ENCODE data around the gene TRAF3IP3. TPM values are rescaled to one million over a fixed set of nuclear protein-coding genes. Genes with fewer than 3 reads are reported as not detected.
A peak's percentile ranks its signal among the peaks of the same experiment; 100 is the strongest.

TRAF3IP3 gene
- polyA plus RNA-seq, 1 of the 3 experiments (the other 2 are of a cell fraction), result 0.31 TPM

- H3K79me2 ChIP-seq (ENCODE audit: insufficient read depth), result no peaks in the 10 kb centered on the region
- H3F3A ChIP-seq (replicated peaks; ENCODE audit: insufficient read depth), result peaks cover 40% of the 10 kb centered on the region
- TF ChIP-seq MXI1 (IDR thresholded peaks at IDR 0.05; ENCODE audit: low read depth, low read length) (no peak), FOSL2 (IDR thresholded peaks at IDR 0.05; ENCODE audit: borderline replicate concordance, low read depth) (no peak), GATA2 (CRISPR knock-in tag; IDR thresholded peaks at IDR 0.05) (no peak), JUND (IDR thresholded peaks at IDR 0.05) (no peak), GABPA (IDR thresholded peaks at IDR 0.05; ENCODE audit: low read depth) (no peak), FOXJ3 (CRISPR knock-in tag; IDR thresholded peaks at IDR 0.05) (no peak), IRF3 (IDR thresholded peaks at IDR 0.05; ENCODE audit: low read depth, low read length) (no peak), ZBTB33 (IDR thresholded peaks at IDR 0.05; ENCODE audit: borderline replicate concordance, low read depth) (no peak), ELF1 (IDR thresholded peaks at IDR 0.05) (no peak), CHD2 (IDR thresholded peaks at IDR 0.05; ENCODE audit: low read length, partially characterized antibody) (no peak), RFX5 (IDR thresholded peaks at IDR 0.05; ENCODE audit: low read length) (no peak), TAF1 (IDR thresholded peaks at IDR 0.05; ENCODE audit: borderline replicate concordance, low read depth, low read length) (no peak), POLR2AphosphoS5 (IDR thresholded peaks at IDR 0.05; ENCODE audit: low read depth, low read length) (no peak), SMC3 (IDR thresholded peaks at IDR 0.05; ENCODE audit: low read depth, low read length) (no peak), TCF12 (IDR thresholded peaks at IDR 0.05) (no peak), PBX3 (IDR thresholded peaks at IDR 0.05) (no peak), NRF1 (IDR thresholded peaks at IDR 0.05; ENCODE audit: low read depth, low read length) (no peak), RXRA (IDR thresholded peaks at IDR 0.05; ENCODE audit: borderline replicate concordance, low read depth) (no peak), YY1 (IDR thresholded peaks at IDR 0.05; ENCODE audit: low read depth) (no peak)
- TF ChIP-seq, protein P1, sequence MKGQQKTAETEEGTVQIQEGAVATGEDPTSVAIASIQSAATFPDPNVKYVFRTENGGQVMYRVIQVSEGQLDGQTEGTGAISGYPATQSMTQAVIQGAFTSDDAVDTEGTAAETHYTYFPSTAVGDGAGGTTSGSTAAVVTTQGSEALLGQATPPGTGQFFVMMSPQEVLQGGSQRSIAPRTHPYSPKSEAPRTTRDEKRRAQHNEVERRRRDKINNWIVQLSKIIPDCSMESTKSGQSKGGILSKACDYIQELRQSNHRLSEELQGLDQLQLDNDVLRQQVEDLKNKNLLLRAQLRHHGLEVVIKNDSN (IDR thresholded peaks at IDR 0.05; ENCODE audit: borderline replicate concordance, low read depth), result no peak
- H3K9me3 ChIP-seq, result no peaks in the 10 kb centered on the region
- H3K27me3 ChIP-seq (ENCODE audit: insufficient read depth), result no peaks in the 10 kb centered on the region
- no peaks in the 10 kb centered on the region for H4K20me1 ChIP-seq (ENCODE audit: insufficient read depth)
- no peaks in the 10 kb centered on the region for H3K36me3 ChIP-seq (replicated peaks in 1 of 2; ENCODE audit: control insufficient read depth in 1 of 2, insufficient read depth in 2 of 2, low read length in 1 of 2)
- no peak for DNase-seq
- peak overlapping the region; percentile 25; the same call in 1 of the 2 replicates for H2AFZ ChIP-seq (ENCODE audit: low read depth)
- CTCF ChIA-PET, result interaction anchor here (0.5 to 4.1 kb wide), 46 partner anchors 8 to 724 kb away, joined by 3 to 78 read pairs (median 4); partner anchors contain the start of genes C1orf74, IRF6 and LAMB3
- H3K9ac ChIP-seq, result peak overlapping the region; percentile 78; the same call in 1 of the 2 replicates
- 78% methylated on average over 7 of the region's 7 CpGs for WGBS (ENCODE audit: low lambda C conversion rate)
- peaks cover 3 to 9% of the 10 kb centered on the region in 2 experiments; a peak in 2 of 4 replicates for H3K4me1 ChIP-seq (ENCODE audit: control insufficient read depth in 1 of 2, insufficient read depth in 2 of 2, low read depth in 1 of 2, low read length in 1 of 2)
- no peaks in the 10 kb centered on the region for H3K9me2 ChIP-seq
- POLR2A ChIA-PET, result no interaction called here
- H3K27ac ChIP-seq (ENCODE audit: low read depth in 2 of 2, low read length in 1 of 2), result peak overlapping the region in 1 of 2 experiments; percentile 96; a peak in 2 of 4 replicates
- H3K4me3 ChIP-seq (ENCODE audit: low read depth in 2 of 2, low read length in 1 of 2), result no peak overlapping the region
- H3K4me2 ChIP-seq, result peak overlapping the region; percentile 36; the same call in 1 of the 2 replicates
Observed at GRCh38 chr1:209822706-209823105, 66.9 kb downstream of the TRAF3IP3 start.

All from SK-N-SH (cell line).